RKO (cell line): Measurements from ENCODE around the gene ACBD6.
"Not testable (repeated sequence)": the region's sequence is repeated elsewhere in the genome, so short reads cannot be mapped to it uniquely, and the experiment has no call there.

Source experiments
- DNase-seq: peaks from one replicate; pipeline ENCODE4 v3.0.0-alpha.2; 2016; ENCODE audit warnings: low spot score

The ACBD6 gene

DNA sequence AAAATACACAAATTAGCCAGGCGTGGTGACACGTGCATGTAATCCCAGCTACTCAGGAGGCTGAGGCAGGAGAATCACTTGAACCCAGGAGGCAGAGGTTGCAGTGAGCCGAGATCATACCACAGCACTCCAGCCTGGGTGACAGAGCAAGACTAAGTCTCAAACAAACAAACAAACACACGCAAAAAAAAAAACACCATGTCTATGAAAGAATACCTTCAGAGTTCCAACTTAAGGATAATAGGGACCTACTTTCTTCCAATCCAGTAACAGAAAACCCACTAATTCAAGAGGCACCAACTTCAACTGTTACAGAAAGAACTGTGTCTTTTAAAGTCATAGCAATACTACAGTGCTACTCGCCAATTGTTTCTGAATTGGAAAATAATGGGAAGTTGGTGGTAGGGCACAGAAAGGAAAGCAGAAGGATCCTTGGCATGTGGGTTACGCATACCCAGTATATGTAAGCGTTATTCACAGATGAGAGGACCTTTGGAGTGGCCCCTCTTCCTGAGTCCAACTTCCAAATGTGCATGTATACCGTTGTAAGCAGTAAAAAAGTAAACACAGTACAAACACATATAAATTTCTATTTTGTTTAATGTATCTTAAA, 87.0 kb downstream of the ACBD6 start:
- DNase-seq: no peak

DNA sequence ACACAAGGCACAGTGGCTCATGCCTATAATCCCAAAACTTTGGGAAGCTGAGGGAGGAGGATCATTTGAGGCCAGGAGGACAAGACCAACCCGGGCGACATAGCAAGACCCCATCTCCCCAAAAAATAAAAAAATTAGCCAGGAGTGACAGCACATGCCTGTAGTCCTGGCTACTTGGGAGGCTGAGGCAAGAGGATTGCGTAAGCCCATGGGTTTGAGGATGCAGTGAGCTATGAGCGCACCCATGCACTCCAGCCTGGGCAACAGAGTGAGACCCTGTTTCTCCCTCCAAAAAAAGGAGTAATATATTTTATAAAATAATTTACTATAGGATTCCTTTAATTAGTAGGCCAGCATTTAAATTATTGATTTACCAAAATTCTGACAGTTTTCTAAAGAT, 89.8 kb downstream of the ACBD6 start:
- no peak for DNase-seq

DNA sequence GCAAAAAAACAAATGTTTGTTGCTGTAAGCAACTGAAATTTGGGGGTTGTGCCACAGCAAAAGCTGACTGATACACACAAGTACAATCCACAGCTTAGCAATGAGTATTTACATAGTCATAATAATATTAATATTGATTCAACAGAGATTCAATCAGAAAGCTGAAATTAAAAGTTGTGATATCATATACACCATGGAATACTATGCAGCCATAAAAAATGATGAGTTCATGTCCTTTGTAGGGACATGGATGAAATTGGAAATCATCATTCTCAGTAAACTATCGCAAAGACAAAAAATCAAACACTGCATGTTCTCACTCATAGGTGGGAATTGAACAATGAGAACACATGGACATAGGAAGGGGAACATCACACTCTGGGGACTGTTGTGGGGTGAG, 94.2 kb downstream of the ACBD6 start:
- DNase-seq: not testable (repeated sequence)

DNA sequence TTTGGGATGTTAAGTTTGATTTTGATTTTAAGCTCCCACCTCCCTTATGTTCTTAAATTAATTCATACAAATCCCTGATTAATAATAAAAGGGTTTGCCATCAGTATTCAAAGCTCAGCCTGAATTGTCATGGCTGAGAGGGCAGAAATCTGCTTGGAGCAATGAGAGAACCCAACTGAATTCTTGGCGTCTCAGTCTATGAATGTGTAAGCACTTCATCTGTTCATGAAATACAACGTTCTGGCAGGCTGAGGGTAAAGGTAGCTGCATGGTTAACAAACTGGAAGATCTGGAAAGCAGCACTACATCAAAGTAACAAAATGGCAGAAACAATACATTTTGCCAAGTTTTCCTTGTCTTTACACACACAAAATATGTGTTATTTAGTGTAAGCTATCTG, 95.3 kb downstream of the ACBD6 start:
- DNase-seq: no peak

DNA sequence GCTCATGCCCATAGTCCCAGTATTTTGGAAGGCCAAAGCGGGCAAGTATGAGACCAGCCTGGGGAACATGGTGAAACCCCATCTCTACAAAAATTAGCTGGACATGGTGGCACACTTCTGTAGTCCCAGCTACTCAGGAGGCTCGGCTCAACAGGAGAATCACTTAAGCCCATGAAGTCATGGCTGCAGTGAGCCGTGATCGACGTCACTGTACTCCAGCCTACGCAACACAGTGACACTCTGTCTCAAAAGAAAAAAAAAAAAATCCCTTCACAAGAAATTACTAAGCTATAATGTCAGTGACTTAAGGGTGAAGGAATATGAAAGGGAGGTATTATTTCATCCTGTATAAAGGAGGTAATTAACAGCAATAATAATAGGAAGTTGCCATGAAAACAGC, 99.8 kb downstream of the ACBD6 start:
- DNase-seq: no peak

DNA sequence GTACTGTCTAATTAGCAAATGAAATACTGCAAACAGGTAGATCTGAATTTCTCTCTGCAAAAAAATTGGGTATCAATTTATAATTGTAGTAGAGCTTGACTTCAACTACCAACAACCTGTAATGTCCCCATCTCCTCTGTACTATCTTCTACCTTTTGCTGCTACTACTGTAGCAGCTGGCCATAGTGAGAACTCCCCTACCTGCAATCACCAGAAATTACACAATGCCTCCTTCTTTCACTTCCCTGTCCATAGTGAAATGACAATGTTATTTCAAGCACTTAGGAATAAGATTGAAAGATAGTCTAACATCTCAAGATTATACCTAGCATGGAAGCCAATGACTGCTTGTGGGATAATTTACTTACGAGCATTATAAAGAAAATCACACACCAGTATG, 100.4 kb downstream of the ACBD6 start:
- DNase-seq: no peak

DNA sequence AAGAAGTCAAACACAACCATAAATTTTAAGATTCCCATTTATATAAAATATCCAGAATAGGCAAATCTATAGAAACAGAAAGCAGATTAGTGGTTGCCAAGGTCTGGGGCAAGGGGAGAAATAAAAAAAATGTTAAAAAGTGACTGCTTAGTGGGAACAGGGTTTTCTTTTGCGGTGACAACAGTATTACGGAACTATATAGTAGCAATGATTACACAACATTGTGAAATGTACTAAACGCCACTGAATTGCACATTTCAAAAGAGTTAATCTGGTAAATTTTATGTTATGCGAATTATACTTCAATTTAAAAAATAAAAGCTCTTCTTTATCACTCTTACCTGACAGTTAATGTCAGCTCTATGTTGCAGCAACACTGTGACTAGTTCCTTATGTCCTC, 105.2 kb downstream of the ACBD6 start:
- DNase-seq: no peak

DNA sequence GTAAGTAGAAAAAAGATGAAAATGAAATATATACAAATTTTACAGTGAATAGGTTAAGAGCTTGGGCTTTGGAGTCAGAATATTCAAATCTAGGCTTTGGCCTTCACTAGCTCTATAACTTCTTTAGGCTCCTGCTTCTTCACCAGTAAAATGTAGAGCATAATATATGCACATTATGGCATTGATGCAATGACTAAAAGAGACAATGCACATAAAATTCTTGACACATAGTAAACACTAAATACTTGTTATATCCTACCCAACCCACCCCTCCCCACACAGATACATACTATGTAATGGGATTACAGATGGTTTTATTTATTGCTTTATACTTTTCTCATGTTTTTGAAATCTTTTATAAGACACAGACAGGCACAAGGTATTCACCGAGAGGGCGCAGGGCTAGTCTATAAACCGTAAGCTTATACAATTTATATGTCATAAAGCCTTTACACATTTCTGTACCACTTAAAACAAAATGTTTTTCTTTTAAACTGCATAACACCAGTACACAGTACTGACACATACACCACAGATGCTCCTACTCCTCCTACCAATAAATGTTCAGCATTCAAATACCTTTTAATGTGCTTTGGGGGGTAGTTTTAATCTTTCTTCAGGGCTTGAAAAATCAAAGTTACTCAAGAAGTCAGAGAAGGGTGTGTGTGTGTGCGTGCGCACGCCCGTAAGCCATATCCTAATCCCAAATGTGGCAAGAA, 109.8 kb downstream of the ACBD6 start:
- no peak for DNase-seq

DNA sequence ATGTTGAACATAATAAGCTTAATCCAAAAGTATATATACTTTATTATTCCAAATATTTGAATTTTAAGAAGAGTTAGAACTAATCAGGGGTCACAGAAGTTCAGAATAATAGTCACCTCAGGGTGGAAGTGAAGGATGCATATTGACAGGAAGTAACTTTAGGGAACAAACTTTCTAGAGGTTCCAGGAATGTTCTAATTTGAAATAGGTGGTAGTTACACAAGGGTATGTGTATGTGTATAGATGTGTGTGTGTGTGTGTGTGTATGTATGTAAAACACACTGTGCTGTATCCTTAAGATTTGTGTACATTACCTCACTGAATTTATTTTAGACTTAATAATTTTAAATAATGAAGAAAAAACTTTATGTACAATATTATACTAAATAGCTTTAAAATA, 110.4 kb downstream of the ACBD6 start:
- DNase-seq: no peak

DNA sequence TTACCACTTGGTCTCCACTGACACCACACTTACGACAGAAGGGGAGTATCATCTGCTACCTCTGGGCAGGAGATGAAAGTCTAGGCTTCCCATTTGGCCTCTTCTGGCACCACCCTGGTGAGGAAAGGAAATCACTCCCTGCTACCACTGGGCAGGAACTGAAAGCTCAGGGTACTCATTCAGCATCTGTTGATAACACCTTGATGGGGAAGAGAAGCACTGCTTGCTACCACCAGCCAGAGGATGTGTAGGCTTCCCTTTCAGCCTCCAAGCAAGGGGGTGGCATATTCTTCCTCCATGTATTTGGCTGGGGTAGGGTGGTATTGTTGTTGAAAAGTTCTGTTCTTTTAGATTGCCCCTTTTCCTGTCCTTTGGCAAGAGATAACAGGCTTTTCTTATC, 115.0 kb downstream of the ACBD6 start:
- no peak for DNase-seq

DNA sequence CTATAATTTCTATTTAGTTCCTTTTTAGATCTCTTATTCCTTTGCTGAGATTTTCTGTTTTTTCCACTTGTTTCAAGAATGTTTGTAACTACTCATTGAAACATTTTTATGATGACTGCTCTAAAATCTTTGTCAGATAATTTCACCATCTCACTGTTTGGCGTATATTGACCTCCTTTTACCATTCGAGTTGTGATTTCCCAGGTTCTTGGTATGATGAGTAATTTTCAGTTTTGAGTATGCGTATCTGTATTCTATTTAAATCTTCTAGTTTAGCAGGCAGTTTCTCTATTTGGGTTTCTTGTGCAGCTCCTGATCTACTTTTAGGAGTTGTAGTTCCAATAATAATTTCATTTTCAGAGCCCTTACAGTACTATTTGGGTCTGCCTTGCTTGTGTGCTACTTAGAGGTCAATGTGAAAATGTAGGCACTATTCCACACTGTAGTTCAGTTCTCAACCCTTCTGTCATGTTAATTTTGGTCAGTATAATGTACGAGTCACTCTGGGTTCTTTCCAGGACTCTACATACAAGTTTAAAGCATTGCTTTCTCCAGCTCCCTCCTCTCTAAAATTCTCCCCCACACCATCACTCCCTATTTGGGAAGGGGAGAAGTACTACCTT, 115.5 kb downstream of the ACBD6 start:
- DNase-seq: no peak

DNA sequence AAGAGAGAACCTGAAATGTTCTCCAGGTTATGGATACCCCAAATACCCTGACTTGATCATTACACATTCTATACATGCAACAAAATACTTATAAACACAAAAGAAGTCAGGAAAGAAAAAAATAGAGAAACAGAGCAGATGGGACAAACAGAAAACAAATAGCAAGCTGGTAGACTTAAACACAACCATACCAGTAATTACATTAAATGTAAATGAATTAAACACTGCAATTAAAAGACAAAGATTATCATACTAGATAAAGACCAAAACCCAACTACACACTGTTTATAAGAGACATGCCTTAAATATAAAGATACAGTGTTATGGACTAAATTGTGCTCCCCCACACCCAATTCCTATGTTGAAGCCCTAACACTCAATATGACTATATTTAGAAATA, 117.2 kb downstream of the ACBD6 start:
- no peak for DNase-seq

DNA sequence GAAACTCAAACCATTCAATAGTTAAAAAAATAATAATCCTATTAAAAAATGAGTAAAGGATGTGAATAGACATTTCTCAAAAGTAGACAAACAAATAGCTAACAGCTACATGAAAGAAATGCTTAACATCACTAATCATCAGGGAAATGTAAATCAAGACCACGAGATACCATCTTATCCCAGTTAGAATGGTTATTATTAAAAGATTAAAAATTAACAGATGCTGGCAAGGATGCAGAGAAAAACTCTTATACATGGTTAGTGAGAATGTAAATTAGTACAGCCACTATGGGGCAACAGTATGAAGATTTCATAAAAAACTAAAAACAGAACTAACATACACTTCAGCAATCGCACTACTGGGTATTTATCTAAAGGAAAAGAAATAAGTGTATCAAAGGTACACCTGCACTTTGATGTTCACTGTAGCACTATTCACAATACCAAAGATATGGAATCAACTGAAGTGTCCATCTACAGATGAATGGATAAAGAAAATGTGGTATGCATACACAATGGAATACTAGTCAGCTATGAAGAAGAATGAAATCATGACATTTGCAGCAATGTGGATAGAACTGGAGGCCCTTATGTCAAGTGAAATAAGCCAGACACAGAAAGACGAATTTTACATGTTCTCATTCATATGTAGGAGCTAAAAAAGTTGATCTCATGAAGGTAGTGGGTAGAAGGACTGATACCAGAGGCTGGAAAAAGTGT, 117.9 kb downstream of the ACBD6 start:
- DNase-seq: no peak

DNA sequence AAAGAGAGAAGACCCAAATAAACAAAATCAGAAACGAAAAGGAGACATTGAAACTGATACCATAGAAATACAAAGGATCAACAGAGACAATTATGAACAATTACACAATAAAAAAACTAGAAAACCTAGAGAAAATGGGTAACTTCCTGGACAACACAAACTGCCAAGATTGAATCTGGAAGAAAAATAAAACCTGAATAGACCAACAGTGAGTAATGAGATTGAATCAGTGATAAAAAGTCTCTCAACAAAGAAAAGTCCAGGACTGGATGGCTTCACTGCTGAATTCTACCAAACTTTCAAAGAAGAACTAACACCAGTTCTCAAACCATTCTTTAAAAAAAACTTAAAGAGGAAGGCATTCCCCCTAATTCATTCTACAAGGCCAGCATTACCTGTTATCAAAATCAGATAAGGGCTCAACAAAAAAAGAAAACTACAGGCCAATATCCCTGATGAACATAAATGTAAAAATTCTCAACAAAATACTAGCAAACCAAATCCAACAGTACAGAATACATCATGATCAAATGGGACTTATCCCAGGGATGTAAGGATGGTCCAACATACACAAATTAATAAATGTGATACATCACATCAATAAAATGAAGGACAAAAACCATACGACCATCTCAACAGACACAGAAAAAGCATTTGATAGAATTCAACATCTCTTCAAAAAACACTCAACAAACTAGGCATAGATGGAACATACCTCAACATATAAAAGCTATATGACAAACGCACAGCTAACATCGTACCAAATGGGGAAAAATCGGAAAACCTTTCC, 119.9 kb downstream of the ACBD6 start:
- DNase-seq: no peak

DNA sequence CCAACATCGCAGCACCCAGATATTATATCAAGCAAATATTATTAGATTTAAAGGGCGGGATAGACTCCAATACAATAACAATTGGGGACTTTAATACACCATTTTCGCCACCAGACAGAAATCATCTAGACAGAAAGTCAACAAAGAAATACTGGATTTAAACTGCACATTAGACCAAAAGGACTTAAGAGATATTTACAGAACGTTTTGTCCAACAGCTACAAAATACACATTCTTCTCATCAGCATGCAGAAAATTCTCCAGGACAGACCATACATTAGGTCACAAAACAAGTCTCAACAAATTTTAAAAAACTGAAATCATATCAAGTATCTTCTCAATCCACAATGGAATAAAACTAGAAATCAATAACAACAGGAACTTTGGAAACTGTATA, 121.2 kb downstream of the ACBD6 start:
- DNase-seq: no peak

DNA sequence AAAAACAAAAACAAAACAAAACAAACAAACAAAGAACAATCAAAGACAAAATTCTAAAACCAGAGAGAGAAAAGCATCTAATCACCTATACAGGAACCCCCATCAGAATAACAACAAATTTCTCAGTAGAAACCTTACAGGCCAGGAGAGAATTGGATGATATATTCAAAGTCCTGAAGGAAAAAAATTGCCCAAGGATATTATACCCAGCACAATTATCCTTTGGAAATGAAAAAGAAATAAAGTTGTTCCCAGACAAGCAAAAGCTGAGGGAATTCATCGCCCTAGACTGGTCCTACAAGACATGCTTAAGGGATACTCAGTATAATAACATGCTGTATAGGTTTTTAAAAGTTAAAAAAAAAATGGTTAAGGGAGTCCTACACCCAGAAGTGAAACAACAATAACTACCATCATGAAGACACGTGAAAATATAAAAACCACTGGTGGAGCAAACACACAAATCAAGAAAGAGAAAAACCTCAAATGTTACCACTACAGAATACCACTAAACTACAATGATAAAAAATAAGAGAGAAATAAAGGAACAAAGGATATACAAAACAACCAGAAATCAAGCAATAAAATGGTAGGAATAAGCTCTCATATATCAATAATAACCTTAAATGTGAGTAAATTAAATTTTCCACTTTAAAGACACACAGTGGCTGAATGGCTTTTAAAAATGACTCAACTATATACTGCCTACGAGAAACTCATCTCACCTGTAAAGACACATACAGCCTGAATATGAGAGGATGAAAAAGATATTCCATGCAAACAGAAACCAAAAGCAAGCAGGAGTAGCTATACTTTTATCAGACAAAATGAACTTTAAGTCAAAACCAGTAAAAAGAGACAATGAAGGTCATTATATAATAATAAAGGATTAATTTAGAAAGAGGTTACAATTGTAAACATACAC, 121.9 kb downstream of the ACBD6 start:
- DNase-seq: no peak

DNA sequence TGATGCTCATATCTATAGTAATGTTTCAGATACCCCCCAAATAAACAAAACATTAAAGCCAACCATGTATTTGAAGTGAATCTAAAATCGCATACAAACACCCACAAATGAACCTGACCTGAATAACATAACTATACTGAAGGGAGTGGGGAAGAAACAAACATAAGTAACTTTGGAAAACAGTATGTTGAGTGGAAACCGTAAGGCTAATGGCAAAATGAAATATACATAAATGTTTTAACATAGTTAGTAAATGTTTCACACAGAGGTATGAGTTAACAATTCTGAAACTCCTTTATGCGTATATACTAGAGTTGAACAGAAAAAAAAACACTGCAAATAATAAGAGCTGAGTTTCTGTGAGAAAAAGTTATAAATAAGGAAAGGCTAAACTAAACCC, 125.6 kb downstream of the ACBD6 start:
- no peak for DNase-seq

DNA sequence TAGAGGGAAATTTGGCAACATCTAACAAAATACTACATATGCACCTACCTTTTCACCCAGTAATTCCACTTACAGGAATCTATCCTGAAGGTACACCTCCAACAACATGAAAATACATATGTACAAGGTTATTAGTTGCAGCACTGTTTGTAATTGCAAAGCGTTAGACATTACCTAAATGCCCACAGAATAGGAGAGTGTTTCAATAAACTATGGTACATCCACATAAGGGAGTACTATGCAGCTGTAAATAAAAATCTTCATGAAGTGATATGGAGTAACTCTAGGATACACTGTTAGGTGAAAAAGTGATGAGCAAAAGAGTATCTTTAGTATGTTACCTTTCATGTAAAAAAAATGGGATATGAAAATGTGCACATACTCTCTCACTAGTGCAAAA, 126.1 kb downstream of the ACBD6 start:
- no peak for DNase-seq

DNA sequence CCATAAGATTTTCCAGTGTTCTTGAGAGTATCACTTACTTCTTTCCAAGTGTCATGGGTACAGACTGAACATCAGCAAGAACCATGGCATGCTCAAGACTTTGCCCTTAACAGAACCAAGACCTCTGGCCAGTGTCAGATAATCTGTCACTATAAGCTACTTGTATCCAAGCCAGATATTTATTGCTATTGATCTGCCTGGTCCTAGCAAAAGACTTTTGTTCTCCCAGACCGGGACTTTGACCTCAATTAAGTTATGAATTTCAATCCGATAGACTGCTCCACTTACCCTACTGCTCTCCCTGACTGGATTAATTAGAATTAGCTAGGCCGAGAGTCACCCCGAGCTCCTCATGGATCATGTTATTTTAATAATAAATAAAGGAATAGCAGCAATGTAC, 129.6 kb downstream of the ACBD6 start:
- DNase-seq: no peak

DNA sequence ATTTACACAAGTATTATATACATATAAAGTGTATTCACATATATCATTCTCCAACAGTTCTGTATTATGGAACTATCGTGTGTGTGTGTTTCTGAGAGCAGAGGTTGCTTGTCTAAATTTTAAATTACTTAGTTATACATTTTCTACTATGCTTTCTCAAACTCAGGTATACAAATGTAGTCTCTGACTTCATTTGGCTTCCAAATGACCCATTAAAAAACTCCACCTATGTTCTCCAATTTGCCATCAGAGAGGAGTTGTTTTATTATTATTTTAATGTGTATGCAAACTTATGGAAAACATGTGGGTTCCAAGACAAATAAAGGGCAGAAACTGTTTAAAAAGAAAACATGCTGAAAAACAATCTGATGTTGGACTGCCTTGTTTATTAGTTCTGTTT, 131.8 kb downstream of the ACBD6 start:
- no peak for DNase-seq

DNA sequence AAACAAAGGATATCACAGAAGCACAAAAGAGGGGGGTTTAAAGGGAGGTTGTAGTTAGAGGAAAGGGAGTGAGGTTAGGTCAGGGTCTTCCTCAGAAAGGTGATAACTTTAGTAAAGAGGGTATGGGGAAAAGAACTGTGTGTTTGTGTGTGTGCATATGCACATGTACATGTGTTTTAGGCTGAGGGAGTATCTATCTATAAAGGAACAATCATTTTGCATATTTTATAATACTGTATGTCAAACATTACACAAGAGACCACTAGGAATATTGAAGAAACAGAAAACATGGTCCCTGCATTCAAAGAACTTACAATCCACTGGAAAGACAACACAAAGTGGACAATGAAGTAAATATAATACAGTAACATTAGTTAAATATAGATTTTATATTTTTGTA, 132.2 kb downstream of the ACBD6 start:
- DNase-seq: no peak
